Activated T-cell treated with anti-CD3 and anti-CD28 coated beads, Interleukin-2, amount 50 U/mL, for 72 hours (primary cell): ENCODE results near the gene PEMT. TPM values are rescaled to one million over a fixed set of nuclear protein-coding genes. Genes with fewer than 3 reads are reported as not detected.
"Not testable (repeated sequence)": the region's sequence is repeated elsewhere in the genome, so short reads cannot be mapped to it uniquely, and the experiment has no call there.

Source experiments
- ATAC-seq, 2 donors: fragments of 150-1000 bp; cut with Tn5 transposase; replicated peaks in 1 of 2; 2 replicates each; pipeline ENCODE4 v1.10.0; 2021; ENCODE audit warnings: moderate library complexity in 2 of 2, mild to moderate bottlenecking in 1 of 2
- DNase-seq, 2 donors: peaks; one replicate each; pipeline ENCODE4 v3.0.0; 2021 to 2022; ENCODE audit warnings: mixed read lengths in 1 of 2
- H3K27ac Mint-ChIP-seq: one replicate; pipeline ENCODE4 v1.8.0; 2022; ENCODE audit warnings: mild to moderate bottlenecking, moderate library complexity, mixed read lengths
- H3K27me3 Mint-ChIP-seq: one replicate; pipeline ENCODE4 v1.8.0; 2022; ENCODE audit warnings: low read depth, mixed read lengths
- H3K36me3 Mint-ChIP-seq, 2 donors: one replicate each; pipeline ENCODE4 v1.8.0; 2022; ENCODE audit warnings: mixed read lengths in 2 of 2, mild to moderate bottlenecking in 1 of 2; ENCODE audit not compliant: insufficient read depth in 2 of 2
- H3K4me1 Mint-ChIP-seq: one replicate; pipeline ENCODE4 v1.8.0; 2022; ENCODE audit warnings: low read depth, mixed read lengths
- H3K4me3 Mint-ChIP-seq, 2 donors: one replicate each; pipeline ENCODE4 v1.8.0; 2022; ENCODE audit warnings: mild to moderate bottlenecking in 2 of 2, mixed read lengths in 2 of 2, moderate library complexity in 2 of 2
- H3K9me3 Mint-ChIP-seq, 2 donors: one replicate each; pipeline ENCODE4 v1.8.0; 2022; ENCODE audit warnings: mixed read lengths in 2 of 2
- total RNA-seq, 2 donors: library from RNA; stranded (reverse); gene quantifications; one replicate each; pipeline ENCODE4 v1.2.3, GENCODE V29; 2022

The PEMT gene
- total RNA-seq, 2 donors from 2014 or later = 21.6 to 36.8 TPM

DNA sequence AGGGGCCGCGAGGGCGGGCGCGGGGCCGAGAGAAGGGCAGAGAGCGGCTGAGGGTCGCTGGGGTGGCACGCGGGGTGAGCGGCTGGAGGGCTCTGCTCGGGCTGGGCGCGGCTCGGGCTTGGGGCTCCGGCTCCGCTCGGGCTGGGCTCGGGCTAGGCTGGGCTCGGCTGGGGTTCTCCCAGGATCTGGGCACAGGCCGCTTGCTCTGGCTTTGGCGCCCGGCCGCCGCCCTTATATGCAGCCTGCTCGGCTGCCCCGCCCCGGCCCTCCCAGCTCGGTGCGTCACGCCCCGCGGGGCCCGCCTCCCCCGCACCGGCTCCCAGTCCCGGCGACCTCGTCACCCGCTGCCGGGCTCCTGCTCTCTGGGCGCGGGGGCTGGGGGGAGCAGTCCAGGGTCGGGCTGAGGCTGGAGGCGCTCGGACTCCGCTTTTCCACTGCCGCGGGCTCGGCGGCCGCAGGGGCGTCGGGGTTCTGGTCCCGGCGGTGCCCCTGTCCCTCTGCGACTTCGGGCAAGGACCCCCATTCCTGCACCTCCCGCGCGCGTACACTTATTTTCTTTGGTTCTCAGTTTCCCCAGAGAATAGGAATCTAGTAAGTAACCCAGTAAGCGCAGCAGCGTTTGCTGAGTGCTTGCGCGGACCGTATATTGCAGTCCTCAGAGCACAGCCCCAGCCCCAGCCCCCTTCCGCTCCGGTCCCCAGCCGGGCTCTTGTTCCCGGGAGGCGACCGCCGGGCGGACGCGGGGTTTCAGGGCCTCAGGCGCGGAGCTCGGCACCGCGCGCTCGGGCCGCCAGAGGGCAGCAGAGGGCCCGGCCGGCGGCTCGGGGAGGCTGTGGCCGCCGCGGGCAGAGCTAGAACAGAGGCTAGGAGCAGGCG lies 95.1 kb downstream of the PEMT start, which contains the start of gene RASD1:
Gene RASD1, minus strand, starts transcription at position 207 of the 876 bp plus-strand sequence. CDS start 214 bp downstream, outside the sequence.
- no peaks in the 10 kb centered on the region for H3K9me3 Mint-ChIP-seq
- ATAC-seq = peak; percentile 85

DNA sequence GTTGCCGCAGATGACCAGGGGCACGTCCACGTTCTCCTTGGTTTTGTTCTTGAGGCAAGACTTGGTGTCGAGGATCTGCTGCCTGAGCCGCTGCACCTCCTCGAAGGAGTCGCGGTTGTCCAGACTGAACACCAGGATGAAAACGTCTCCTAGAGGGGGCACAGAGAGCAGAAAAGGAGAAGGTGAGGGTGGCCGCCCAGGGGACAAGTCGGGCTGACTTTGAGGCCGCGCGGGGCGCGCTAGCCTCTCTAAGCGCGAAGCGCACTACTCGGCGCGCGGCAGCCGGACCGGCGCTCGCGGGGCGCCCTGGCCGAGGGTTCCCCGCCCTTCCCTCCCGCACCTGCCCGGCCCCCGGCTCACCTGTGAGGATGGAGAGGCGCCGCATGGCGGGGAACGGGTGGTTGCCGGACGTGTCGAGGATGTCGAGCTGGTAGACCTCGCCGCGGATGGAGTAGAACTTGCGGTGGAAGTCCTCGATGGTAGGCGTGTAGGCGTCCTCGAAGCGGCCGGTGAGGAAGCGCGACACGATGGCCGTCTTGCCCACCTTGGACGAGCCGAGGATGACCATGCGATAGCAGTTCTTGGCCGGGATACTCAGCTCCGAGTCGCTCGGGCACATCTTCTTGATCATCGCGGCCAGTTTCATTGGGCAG lies 95.8 kb downstream of the PEMT start:
- peak overlapping the region; percentile 86 to 95 for H3K4me3 Mint-ChIP-seq
- peak; percentile 10 to 30 for ATAC-seq
- H3K9me3 Mint-ChIP-seq = no peaks in the 10 kb centered on the region
- peaks cover 14% of the 10 kb centered on the region for H3K4me1 Mint-ChIP-seq
- H3K27me3 Mint-ChIP-seq = peaks cover 7% of the 10 kb centered on the region
- DNase-seq = peak; percentile 44 to 49
- H3K27ac Mint-ChIP-seq = peak overlapping the region; percentile 80
- H3K36me3 Mint-ChIP-seq = peaks cover 0 to 3% of the 10 kb centered on the region in 2 donors

More for the DNA sequence above, 95.1 kb downstream of the PEMT start, which contains the start of gene RASD1:
- Mint-ChIP-seq H3K36me3 (peaks cover 0 to 3% of the 10 kb centered on the region in 2 donors), H3K27me3 (peaks cover 7% of the 10 kb centered on the region), H3K4me3 (peak within 1 kb of the TSS; percentile 86 to 95), H3K27ac (peak within 1 kb of the TSS; percentile 80), H3K4me1 (peaks cover 14% of the 10 kb centered on the region)
- peak; percentile 81 to 89 for DNase-seq

DNA sequence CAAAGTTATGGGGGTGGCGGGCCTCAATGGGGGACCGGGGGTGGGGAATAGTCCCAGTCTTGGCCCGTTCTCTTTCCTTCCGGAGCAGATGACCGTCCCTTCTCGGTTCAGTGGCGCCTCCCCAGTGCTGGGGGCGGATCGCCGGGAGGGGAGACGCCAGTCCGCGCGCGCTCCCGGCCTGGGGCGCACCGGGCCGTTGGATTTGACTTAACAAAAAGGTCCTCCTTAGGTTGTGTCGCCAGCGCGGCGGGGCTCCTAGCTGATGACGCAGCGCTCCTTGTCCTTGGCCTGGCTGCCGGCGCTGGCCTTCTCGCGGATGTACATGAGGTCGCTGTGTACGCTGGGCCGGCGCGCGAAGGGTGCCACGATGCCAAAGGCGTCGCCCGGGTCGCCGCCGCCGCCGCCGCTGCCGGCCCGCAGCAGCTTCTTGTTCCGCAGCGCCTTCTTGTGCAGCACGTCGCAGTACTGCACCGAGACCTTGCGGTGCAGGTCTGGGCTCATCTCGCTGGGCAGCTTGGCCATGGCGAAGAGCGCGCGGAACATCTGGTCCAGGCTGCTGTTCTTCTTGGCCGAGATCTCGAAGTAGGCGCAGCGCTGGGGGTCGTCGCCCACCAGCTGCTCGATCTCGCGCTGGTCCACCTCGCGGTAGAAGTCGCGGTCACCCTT lies 96.5 kb downstream of the PEMT start:
- peaks cover 14% of the 10 kb centered on the region for H3K4me1 Mint-ChIP-seq
- H3K4me3 Mint-ChIP-seq = peak overlapping the region; percentile 86 to 95
- DNase-seq (peak; percentile 31 to 33), ATAC-seq (no peak)
- H3K27me3 Mint-ChIP-seq = peaks cover 7% of the 10 kb centered on the region
- H3K36me3 Mint-ChIP-seq = peaks cover 0 to 3% of the 10 kb centered on the region in 2 donors
- H3K27ac Mint-ChIP-seq = no peak overlapping the region
- no peaks in the 10 kb centered on the region for H3K9me3 Mint-ChIP-seq

DNA sequence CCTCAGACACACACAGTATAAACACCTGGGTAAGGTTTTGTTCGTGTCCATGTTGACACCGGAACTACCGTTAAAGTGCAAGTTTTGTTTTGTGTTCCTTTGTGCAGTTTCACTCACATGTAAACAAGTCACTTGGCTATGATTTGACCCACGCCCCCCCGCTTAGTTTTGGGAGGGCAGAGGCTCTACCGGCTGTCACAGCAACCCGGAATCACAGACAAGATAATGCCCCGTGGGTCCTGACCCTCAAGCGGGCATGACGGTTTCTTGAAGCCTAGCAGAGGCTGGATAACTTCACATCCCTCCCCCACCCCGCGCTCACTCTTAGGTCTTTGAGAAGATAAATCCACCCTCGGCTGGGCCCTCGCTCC lies 97.0 kb downstream of the PEMT start:
- H3K4me1 Mint-ChIP-seq = peaks cover 14% of the 10 kb centered on the region
- DNase-seq = no peak
- peaks cover 0 to 3% of the 10 kb centered on the region in 2 donors for H3K36me3 Mint-ChIP-seq
- peaks cover 7% of the 10 kb centered on the region for H3K27me3 Mint-ChIP-seq
- ATAC-seq = no peak
- H3K4me3 Mint-ChIP-seq = peak overlapping the region in 1 of 2 donors; percentile 95
- no peaks in the 10 kb centered on the region for H3K9me3 Mint-ChIP-seq
- no peak overlapping the region for H3K27ac Mint-ChIP-seq

DNA sequence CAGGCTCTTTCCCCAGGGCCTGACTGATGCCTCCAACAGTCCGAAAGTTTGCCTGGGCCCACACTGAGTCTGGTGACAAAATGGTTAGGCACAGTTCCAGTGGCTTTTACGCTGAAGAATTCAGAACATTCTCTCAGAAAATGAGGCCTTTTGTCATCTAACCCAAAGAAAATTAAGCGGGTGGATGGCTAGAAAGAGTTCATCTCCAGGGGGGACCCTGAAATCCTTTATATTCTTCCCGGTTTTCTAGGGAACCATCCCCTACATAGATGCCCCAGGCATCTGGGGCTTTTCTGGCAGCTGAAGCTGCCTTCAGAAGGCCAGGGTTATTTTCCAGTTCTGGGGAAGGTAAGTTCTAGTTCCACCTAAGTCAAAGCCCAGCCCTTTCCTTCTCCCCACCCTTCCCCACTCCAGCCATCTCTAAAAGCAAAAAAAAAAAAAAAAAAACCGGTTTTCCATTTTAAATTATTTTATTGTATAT lies 97.5 kb downstream of the PEMT start:
- H3K4me1 Mint-ChIP-seq = peaks cover 16% of the 10 kb centered on the region
- H3K9me3 Mint-ChIP-seq = no peaks in the 10 kb centered on the region
- no peak for ATAC-seq
- H3K27ac Mint-ChIP-seq = no peak overlapping the region
- peaks cover 7% of the 10 kb centered on the region for H3K27me3 Mint-ChIP-seq
- DNase-seq = no peak
- H3K36me3 Mint-ChIP-seq = peaks cover 0 to 3% of the 10 kb centered on the region in 2 donors
- peak overlapping the region in 1 of 2 donors; percentile 31 for H3K4me3 Mint-ChIP-seq

DNA sequence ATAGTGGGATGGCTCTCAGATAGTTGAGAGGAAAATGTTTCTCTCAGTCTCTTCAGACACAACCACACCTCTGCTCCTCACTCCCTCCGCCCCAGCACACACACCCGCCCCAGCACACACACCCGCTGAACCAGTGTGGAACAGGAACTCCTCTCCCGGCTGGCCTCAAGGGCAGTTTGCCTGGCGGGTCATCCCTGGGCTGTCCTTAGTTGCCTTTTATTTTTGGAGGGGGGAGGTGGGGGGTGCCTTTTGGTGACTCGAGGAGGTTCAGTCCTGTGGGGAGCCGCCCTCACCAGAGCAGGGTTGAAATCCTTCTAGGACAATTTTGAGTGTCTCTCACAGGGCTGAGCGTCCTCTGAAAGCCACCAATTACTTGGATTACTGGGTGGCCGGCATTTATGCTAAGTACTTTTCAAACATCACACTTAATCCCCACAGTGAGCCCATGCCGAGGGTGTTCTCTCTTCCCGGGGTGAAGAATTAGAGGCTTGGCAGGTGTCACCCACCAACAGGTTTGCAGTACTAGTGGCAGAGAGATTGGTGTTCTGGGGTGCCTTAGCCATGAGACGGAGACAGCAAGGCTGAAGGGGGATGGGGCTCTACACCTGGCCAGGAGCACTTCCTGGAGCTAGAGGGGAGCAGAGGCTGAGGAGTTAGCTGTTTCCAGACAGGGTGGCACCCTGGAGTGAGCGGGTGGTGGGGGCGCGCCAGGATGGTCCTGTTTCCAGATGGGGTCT lies 98.1 kb downstream of the PEMT start:
- peaks cover 7% of the 10 kb centered on the region for H3K27me3 Mint-ChIP-seq
- DNase-seq = no peak
- no peak overlapping the region for H3K4me3 Mint-ChIP-seq
- no peak for ATAC-seq
- H3K4me1 Mint-ChIP-seq = peaks cover 19% of the 10 kb centered on the region
- H3K36me3 Mint-ChIP-seq = peaks cover 0 to 3% of the 10 kb centered on the region in 2 donors
- no peak overlapping the region for H3K27ac Mint-ChIP-seq
- no peaks in the 10 kb centered on the region for H3K9me3 Mint-ChIP-seq

DNA sequence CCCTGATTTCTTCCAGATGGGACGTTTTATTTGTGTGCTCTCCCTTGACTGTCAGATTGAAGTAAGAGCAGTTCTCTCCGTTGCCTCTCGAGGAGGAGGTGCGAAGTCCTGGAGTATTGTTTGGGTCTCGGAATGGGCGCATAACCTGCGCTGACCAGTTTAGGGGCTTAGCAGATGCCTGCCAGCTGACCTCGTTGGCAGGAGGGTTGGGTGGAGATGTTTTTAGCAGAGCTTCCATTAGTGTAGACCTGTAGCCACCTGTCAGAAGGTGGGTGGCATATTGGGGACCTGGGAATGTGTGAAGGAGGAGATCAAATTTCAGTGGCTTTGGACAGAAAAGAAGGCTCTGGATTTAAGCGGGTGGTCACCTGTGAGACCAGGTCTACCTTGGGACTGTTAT lies 98.9 kb downstream of the PEMT start:
- no peaks in the 10 kb centered on the region for H3K9me3 Mint-ChIP-seq
- H3K4me1 Mint-ChIP-seq = peaks cover 25% of the 10 kb centered on the region
- no peak for ATAC-seq
- H3K27me3 Mint-ChIP-seq = peaks cover 7% of the 10 kb centered on the region
- H3K36me3 Mint-ChIP-seq = peaks cover 3 to 7% of the 10 kb centered on the region in 2 donors
- H3K27ac Mint-ChIP-seq = no peak overlapping the region
- no peak overlapping the region for H3K4me3 Mint-ChIP-seq
- no peak for DNase-seq

DNA sequence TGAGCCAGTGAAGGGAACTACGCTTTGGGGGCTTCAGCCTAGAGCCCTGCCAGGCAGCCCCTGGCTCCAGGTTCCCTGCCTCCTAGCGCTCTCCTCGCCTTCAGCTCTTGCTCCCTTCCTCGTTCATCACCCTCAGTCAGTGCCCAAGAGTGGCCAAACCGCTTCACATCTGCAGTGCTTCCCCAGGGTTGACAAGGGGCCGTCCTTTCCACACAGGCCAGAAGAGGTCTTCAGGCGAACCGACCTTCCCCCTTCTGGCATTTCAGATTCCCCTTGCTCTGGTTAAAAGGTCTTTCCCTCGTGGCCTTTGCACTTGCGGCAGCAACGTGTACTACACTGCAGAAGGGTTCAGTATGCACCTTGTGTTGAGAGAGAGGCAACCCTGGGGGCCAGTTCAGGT lies 99.4 kb downstream of the PEMT start:
- Mint-ChIP-seq H3K27ac (no peak overlapping the region), H3K9me3 (no peaks in the 10 kb centered on the region), H3K27me3 (peaks cover 7% of the 10 kb centered on the region), H3K4me1 (peaks cover 25% of the 10 kb centered on the region), H3K36me3 (peaks cover 3 to 10% of the 10 kb centered on the region in 2 donors), H3K4me3 (no peak overlapping the region)
- DNase-seq = no peak
- no peak for ATAC-seq

DNA sequence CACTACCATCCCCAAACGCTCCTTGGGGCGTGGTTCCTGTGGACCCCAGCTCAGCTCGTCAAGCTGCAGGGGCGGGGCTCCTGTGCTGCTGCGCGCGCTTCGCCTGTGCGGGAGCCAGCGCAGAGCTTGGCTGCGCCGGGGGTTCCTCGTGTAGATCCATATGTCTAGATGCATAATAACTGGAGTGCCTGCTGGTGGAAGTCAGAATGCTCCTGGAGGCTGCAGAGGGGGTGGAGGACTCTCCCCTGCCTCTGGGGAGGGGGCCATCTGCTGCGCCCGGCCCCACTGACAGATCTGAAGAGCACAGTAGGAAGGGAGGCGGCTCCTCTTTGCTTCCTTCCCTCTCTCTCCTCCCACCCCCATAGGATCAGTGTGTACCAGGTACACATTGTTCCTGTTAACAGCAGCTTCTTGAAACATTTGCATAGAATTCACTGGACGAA lies 99.9 kb downstream of the PEMT start:
- no peak overlapping the region for H3K27ac Mint-ChIP-seq
- no peak overlapping the region for H3K4me3 Mint-ChIP-seq
- ATAC-seq = no peak
- H3K9me3 Mint-ChIP-seq = no peaks in the 10 kb centered on the region
- H3K36me3 Mint-ChIP-seq = peaks cover 3 to 12% of the 10 kb centered on the region in 2 donors
- DNase-seq = no peak
- peaks cover 7% of the 10 kb centered on the region for H3K27me3 Mint-ChIP-seq
- peaks cover 28% of the 10 kb centered on the region for H3K4me1 Mint-ChIP-seq

DNA sequence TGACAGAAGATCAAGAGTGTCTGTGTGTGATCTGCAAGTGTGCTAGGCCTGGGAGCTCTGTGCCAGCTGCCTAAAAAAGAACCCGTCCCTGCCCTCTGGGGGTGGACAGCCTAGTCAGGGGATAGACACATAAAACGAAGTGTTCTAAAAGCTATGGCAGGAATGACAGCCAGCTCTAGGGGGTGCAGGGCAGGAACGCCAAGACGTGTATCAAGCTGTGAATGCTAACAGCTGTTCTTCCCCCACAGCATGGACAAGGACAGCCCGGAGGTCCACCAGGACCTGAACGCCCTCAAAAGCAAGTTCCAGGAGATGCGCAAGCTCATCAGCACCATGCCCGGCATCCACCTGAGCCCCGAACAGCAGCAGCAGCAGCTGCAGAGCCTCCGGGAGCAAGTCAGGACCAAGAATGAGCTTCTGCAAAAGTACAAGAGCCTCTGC lies 100.5 kb downstream of the PEMT start:
- no peak overlapping the region for H3K27ac Mint-ChIP-seq
- H3K27me3 Mint-ChIP-seq = peaks cover 7% of the 10 kb centered on the region
- peaks cover 3 to 12% of the 10 kb centered on the region in 2 donors for H3K36me3 Mint-ChIP-seq
- no peak overlapping the region for H3K4me3 Mint-ChIP-seq
- DNase-seq = no peak
- peaks cover 28% of the 10 kb centered on the region for H3K4me1 Mint-ChIP-seq
- no peak for ATAC-seq
- H3K9me3 Mint-ChIP-seq = no peaks in the 10 kb centered on the region

DNA sequence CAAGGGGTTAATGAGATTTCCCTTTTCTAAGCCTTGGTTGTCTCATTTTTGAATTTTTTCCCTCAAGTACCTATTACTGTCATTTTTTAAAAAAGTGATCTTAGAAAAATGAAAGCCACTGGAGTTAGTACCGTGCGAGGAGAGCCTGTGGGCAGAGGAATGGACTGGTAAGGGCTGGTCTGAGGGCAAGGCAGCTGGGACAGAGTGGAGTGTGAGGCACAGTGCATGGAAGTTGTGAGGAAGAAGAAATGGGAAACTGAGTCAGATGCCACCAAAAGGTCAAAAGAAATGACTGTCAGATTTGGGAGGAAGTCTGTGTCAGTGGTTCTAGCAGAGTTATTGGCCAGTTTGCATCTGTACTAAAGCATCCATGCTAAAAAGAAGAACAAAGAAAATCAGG lies 103.5 kb downstream of the PEMT start:
- H3K4me1 Mint-ChIP-seq = peaks cover 37% of the 10 kb centered on the region
- H3K27me3 Mint-ChIP-seq = no peaks in the 10 kb centered on the region
- H3K36me3 Mint-ChIP-seq = peaks cover 3 to 12% of the 10 kb centered on the region in 2 donors
- ATAC-seq (no peak), DNase-seq (no peak)
- peak overlapping the region; percentile 57 for H3K27ac Mint-ChIP-seq
- no peak overlapping the region for H3K4me3 Mint-ChIP-seq
- H3K9me3 Mint-ChIP-seq = no peaks in the 10 kb centered on the region

DNA sequence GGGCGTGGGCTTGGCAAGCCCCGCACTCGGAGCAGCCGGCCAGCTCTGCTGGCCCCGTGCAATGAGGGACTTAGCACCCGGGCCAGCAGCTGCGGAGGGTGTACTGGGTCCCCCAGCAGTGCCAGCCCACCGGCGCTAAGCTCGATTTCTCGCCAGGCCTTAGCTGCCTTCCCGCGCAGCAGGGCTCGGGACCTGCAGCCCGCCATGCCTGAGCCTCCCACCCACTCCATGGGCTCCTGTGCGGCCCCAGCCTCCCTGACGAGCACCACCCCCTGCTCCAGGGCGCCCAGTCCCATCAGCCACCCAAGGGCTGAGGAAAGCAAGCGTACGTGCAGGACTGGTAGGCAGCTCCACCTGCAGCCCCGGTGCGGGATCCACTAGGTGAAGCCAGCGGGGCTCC lies 105.1 kb downstream of the PEMT start:
- H3K9me3 Mint-ChIP-seq, H3K4me3 Mint-ChIP-seq, H3K27ac Mint-ChIP-seq, DNase-seq, ATAC-seq, H3K27me3 Mint-ChIP-seq, H3K36me3 Mint-ChIP-seq: not testable (repeated sequence)
- H3K4me1 Mint-ChIP-seq = peaks cover 53% of the 10 kb centered on the region
